DMS 273 treated with DMSO at 0.1 percent for 48 hours (cell line): ENCODE measurements around the gene ATP2C2.
"Not testable (repeated sequence)": the region's sequence is repeated elsewhere in the genome, so short reads cannot be mapped to it uniquely, and the experiment has no call there.

Experiments used
- DNase-seq: peaks from one replicate; lab custom pipeline; 2025; lab: John Stamatoyannopoulos, UW

ATP2C2 gene

DNA sequence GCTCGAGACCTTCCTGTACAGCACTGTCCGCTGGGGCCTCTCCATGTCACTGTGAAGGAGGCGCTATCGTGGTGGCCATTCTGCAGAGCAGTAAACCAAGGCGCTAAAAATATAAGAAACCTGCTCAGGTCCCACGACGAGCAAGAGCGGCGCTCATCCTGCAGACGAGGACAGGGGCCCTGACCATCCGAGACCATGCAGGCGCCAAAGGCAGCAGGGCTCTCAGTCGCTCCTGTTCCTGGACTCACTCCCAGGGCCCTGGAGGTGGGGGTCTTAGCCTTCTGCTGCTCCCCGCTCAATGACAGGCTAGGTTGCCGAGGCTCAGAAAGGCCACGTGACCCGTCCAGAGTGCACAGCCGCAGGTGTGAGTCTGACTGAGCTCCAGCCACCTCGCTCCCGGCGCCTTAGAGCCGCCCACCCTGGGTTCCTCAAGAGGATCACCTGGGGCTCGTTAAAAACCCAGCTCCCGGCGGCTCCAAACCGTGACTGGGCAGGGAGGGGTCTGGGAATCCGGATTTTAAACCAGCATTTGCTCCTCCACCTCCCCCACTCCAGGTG, 509 bp upstream of the ATP2C2 start:
- no peak for DNase-seq

DNA sequence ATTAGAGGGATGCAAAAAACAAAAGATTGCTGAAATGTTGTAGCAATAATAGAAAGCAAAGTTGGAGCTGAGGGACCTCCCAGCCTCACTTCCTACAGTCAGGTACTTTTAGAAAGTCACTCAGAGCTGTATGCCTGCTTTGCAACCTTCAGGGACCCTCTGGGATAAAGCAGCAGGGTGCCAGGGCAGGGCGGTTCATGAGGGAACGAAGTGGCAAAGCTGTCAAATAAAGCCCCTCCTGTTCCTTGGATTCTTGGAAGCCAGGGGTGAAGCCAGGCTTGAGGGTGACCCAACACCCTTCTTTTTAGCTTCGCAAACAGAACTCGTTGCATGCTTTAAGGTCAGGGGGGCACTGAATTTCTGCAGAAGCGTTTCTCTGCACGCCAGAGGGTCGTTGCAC, 767 bp downstream of the ATP2C2 start:
- no peak for DNase-seq

DNA sequence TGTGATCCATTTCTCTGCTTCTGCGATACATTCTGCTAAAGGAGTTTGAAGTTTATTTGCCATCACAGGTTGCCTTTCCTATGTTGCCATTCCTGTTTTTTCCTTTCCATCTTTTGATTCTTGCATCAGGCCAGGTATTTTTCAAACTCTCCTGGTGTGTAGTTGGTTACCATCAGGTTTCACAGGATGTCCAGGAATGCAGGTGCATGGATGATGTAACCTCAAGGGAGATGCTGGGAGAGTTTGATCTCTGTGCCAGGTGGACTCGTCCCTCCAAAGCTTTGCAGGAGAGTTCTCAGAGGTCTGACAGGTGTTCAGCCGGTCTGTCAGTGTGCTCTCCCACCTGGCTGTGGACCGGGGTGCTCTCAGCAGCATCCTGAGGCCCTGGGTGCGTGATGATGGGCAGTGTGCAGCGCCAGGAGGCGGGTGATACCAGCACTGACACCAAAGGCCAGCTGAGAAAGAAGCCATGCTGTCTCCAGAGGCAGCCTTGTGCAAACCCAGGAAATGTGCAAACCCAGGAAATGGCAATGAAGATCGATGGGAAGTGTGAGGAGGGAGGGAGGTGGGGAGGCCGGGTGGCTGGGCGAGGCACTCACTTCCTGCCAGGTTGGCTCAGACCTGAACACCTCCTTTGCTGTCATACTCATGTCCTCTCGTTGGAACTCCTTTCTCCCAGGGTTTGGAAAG, 1.7 kb downstream of the ATP2C2 start:
- DNase-seq, result no peak

DNA sequence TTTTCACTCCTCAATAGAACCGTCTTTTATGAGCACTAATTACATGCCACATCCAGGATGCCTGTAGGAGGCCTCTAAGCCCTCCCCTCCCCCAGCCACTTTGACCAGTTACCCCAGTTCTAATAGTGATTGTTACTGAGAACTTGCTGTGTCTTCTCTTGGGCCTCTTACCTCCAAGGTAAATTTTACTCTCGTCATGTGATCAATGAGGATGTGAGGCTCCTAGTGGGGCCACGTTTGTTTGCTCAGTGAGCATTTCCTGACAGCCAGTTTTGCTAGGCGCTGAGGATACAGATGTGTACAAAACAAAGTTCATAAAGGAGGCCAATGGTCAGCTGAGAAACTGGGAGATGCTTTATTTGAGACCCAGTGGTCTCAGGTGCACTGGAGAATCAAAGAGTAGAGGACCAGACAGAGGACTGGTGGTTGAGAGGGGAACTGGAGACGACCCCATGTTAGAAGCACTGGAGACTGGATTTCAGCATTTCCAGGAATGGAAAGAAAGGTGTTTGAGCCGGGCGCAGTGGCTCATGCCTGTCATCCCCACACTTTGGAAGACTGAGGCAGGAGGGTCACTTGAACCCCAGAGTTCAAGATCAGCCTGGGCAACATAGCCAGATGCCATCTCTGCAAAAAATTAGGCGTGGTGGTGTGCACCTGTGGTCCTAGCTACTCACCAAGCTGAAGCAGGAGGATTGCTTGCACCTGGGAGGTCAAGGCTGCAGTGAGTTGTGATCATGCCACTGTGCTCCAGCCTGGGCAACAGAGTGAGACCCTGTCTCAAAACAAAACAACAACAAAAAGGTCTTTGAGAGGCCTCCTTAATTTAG, 2.6 kb downstream of the ATP2C2 start:
- DNase-seq, result no peak

DNA sequence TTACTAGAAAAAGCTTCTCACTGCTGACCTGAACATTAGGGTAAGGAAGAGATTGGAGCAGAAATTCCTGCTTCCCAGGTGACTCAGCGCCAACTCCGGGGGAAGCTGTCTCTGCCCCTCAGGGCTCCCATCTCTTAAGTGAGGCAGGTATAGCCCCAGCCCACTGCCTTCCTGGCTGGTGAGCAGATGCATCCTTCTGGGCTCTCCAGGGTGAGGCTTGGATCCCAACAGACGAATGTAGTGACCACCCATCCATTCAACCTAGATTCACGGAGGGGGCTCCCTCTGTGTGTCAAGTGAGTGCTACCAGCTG, 3.2 kb downstream of the ATP2C2 start:
- no peak for DNase-seq

DNA sequence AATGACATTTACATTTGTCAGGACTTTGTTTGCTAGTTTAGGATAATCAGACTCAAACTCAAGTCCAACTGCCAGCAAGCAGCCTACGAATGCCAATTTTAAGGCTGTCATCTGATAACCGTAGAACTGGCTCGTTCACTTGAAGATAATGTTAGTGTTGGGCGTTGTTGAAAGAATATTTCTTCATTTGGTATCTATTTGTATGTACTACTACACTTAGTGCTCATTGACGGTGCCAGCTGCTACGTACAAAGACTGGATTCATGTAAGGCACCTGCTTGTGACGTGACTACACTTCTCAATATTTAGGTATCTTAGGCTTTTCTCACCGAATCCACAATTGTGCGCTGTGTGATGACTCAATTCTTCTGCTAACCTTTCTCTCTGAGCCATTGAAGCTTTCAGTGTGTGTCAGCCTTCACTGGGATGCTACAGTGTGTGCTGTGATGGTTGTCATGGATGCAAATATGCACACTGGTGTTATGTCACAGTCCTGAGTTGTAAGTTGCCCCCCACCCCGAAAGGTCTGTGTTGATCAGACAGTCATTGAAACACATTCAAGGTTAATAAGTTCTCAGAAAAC, 5.7 kb downstream of the ATP2C2 start:
- DNase-seq, result no peak

DNA sequence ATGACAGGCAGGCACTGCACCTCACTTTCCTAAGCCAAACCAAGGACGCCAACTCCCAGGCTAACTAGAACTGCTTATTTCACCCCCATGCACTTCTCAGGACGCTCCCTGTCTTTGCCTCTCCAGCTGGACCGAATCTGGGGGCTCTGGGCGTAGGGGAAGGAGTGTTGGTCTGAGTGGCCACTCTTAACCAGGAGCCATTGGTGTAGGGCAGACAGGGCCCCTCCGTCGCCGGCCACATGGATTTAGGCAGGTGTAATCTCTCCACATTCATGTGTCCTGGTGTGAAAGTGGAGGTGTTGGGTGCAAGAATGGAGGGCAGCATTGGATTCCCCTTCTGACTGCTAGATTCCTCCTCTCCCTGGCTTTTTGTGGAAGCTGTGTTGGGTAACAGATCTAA, 9.8 kb downstream of the ATP2C2 start:
- DNase-seq, result no peak

DNA sequence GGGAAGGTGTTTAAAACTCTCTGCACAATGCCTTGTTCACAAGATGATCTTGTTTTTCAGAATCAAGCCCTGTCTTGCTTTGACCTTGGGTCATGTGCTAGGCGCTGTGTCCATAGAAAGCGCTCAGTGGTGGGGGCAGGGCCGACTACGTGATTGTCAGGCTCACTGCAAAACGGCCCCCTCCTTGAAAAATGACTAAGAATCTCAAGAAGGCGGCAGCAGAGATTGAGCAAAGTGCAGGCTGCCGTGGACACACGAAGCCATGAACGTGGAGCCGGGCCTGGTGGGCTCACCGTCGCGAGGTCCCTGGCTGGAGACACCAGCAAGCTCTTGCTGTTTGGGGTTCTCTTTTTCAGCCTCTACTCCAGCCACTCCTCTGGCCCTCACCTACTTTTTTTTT, 10.2 kb downstream of the ATP2C2 start:
- no peak for DNase-seq

DNA sequence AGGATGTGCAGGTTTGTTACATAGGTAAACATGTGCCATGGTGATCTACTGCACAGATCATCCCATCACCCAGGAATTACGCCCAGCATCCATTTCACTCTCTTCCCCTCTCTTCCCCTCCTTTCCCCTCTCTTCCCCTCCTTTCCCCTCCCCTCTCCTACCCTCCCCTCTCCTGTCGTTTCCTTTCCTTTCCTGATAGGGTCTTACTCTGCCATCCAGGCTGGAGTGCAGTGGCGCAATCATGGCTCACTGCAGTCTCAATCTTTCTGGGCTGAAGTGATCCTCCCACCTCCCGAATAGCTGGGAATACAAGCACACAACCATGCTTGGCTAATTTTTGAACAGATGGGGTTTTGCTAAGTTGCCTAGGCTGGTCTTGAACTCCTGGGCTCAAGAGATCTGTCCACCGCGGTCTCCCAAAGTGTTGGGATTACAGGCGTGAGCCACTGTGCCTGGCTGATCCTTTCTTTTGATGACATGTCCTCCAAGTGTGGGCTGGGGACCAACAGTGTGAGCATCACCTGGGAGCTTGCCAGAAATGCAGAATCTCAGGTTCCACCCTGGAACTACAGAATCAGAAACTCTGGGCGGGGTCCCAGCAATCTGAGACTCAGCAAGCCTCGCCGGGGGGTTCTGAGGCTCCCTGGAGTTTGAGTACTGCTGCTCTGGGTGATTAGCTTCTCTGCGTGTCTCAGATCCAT, 10.8 kb downstream of the ATP2C2 start:
- DNase-seq, result no peak

DNA sequence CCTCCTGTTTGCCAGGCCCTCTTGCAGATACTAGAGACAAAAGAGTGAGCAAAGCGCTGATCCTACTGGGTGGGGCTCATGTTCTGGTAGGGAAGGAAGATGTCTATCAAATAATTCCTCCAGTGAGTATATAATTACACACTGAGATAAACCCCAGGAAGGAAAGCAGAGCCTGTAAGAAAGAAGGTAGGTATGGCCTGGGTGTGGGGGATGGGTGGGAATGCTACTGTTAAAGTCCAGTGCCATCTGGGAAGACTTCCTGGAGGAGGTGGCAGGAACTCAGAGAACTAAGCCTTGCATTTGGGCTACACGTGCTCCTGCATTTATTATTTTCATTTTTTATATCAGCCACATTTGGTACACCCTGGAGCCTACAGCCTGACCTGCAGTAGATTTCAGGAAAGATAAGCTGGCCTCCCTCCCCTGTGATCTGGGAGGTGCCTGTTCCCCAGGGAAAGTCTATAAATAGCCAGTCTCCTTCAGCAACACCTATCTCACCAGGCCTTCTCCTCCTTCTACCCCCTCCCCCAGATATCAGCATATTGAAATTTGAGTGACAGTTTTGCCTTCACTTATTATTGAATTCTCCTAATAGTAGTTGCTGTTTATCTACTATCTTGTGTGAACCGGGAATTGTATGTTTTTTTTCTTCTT, 11.5 kb downstream of the ATP2C2 start:
- no peak for DNase-seq

DNA sequence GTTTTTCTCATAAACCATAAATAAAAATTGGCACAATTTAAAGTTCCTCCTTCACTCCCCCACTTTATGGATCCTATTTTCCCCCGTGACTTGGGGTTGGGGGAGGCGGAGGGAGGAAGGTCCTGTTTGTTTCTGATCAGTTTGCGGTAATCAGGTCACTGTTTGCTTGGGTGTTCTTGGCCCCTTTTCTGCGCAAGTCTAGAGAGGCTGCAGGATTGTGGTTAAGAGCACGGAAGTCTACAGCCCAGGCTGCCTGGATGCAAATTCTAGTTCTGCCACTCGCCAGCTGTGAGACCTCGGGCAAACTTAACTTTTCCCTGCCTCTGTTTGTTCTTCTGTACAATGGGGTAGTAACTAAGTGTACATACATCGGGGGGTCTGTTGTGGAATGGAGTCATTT, 12.1 kb downstream of the ATP2C2 start:
- no peak for DNase-seq

DNA sequence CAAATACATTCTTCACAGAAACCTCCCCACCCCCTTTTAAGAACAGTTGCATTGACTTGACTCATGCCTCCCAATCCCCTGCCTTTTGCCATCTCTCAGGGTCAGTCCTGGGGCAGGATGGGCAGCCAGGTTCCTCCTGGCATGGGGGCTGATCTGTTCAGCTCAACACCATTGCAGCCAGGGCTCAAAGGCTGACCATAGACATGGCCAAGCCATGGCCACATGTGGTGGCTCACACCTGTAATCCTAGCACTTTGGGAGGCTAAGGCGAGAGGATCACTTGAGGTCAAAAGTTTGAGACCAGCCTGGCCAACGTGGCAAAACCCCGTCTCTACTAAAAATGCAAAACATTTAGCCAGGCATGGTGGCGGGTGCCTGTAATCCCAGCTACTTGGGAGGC, 14.1 kb downstream of the ATP2C2 start:
- DNase-seq, result no peak

DNA sequence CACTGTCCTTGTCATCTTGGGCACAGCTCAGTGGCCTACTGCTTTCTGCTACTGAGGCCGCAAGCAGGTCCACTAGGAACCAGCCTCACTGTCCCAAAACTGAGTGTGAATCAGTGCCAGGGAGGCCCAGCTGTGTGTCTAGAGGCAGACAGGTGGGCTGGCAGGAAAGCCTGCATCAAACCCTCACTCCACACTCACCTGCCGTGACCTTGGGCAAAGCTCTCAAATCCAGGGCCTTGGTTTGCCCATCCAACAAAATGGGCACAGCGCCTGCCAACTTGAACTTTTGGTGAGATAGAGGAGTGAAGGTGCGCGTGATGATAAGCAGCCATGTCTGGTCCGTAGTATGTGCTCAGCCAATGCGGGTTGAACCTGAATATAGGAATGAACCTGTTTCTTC, 14.8 kb downstream of the ATP2C2 start:
- no peak for DNase-seq

DNA sequence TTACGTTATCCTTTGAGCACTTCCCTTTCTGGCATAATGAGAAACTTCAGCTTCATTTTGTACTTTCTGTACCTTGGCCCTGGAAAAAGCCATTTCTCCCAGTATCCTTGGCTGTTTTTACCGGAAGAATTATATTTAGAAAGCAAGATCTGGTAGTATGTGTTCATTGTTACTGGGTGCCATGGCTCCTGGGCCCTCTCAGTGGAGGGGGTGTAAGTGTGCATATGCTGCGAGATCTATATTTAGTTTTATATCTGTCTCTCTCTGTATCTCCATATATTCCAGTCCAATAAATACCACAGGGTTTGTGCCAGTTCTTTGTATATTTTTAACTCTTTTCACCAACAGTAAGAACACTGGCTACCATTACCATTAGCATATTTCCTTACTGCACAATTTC, 17.7 kb downstream of the ATP2C2 start:
- no peak for DNase-seq

DNA sequence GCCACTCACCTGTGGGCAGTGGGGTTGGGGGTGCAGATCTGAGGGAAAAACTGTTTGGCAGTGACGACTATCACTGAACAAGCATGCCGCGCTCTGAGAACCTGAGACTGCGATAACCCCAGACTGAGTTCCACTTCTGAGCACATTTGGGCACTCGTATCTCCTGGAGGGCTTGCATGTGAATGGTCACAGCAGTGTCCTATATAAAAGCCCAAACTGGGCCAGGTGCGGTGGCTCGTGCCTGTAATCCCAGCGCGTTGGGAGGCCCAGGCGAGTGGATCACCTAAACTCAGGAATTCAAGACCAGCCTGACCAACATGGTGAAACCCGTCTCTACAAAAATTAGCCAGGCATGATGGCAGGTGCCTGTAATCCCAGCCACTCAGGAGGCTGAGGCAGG, 18.7 kb downstream of the ATP2C2 start:
- DNase-seq, result no peak

DNA sequence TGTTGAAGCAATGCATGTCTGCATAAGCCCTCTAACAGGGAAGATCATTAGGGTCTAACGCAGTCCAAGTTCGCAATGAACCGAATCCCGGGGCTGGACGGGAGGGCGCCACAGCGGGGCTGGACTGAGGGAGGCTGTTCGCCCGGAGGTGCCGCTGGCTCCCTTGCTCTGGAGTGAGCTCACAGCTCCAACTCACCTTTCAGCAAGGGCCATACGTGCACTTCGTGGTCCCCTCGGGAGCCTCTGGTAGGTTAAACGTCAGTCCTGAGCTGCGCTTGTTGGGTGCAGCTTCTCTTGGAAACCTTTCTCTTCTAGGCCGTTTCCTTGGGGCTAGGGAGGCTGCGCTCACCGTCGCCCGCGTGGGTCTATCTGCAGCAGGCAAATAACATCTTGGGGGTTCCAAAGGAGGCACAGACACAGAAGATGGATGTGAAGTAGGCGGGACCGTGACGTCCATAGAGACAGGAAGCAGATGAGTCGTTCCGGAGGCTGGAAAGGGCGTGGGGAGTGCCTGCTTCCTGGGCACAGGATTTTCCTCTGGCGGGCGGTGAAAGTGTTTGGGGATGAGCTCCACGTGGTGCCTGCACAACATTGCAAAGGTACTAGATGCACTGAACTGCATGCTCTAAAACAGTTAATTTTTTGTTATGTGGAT, 21.9 kb downstream of the ATP2C2 start:
- DNase-seq, result no peak

DNA sequence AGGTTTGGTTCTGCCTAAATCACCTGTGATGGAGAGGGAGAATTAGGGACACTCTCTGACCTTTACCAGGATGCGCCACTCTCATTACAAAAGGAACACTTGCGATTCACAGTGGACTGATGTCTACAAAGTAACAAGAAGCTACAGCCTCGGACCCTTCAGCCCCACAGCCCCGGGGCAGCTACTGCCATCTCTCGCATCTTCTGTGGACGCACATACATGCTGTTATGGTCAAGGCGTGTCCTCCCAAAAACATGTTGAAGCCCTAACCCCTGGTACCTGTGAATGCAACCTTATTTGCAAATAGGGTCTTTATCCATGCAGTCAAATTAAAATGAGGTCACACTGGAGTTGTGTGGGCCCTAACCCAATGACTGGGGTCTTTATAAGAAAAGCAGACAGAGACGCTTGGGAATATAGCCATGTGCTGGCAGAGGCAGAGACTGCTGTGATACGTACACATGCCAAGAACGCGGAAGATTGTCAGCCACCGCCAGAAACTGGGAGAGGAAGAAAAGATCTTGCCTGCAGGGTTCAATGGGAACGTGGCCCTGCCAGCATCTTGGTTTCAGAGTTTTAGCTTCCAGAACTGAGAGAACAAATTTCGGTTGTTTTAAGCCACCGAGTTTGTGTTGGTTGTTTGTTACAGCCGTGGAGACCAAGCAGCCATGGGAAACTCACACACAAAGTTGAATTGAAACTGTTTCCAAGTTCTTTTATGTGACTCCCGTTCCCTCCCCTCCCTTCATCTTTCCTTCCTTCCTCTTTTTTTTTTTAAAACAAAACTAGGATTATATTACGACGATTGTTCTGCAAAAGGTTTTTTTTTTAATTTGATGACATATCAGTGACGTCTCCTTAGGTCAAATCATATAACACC, 23.1 kb downstream of the ATP2C2 start:
- DNase-seq, result no peak

DNA sequence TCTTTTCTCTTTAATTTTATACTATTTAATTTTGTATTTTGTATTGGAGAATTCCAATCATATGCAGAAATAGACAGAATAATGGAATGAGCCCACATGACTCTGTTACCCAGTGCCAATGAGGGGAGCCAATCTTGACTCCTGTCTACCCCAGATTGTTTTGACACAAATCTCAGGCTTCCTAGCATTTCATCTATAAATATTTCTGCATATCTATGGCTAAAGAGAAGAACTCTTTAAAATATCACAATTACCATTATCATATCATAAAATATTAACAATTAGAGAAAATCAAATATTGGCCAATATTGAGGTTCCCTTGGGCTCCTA, 23.7 kb downstream of the ATP2C2 start:
- no peak for DNase-seq

DNA sequence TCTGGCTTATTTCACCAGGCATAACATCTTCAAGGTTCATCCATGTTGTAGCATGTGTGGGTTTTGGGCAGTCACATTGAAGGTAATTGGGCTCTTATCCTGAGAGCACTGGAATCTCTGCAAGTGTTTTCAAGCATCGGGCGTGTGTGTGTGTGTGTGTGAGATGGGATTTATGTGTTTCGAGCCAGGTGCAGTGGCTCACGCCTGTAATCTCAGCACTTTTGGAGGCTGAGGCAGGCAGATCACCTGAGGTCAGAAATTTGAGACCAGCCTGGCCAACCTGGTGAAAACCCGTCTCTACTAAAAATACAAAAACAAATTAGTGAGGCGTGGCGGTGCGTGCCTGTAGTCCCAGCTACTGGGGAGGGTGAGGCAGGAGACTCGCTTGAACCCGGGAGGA, 27.7 kb downstream of the ATP2C2 start:
- not testable (repeated sequence) for DNase-seq

DNA sequence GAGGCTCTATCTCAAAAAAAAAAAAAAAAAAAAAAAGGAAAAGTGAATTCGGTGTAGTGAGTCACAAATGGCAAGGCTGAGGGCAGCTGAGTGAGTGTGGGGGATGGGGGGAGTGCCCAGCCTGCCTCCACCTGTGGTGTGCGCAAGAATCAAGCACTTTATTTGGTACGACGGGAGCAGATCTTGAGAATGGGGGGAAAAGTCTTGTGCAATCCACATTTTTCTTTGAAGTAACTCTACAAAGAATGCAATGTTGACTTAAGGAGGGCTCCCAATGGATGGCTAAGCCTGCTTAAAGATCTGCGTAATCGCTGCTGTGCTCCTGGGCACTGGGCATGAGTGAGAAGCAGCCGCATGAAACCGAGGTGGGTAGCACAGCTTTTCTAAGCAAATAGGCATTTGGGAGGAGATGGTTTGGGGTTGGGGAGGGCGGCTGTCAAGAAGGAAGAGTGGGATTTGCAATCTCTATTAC, 28.2 kb downstream of the ATP2C2 start:
- DNase-seq, result no peak

DNA sequence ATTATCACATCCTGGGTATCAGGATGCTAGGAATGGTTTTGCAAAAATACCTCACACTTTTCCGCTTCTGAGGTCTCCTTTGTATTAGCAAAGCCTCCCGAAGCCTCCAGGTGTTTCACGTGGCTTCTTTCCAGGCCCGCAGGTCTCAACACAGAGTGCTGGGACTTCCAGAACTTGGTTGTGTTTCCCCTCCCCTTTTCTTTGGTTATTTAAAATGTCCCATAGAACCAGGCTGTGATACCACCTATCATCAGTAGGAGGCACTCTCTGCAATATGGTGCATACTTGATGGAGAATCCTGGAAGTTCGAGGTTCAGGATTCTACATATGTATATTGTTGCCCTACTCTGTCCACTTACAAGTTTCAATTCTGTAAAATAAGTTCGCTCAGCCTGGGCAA, 28.8 kb downstream of the ATP2C2 start:
- DNase-seq, result no peak
